ENCODE measurements around the gene COL4A5.

DNA sequence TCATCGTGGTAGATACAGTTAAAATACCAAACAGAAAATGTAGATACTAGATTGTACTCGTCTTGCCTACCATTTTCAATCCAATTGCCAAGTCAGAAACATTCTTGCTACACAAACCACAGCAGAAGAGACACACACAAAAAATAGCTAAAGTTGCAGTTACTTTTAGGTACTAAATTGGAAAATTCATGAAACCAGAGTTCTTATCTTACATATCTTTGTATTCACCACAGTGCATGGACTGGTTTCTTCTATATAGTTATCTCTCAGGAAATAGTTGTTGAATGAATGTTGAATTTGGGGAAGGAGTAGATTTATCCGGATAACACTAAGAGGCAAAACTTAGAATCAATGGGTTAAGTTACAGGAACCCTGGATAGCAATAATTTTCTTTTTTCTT lies 14.2 kb downstream of the COL4A5 start:
- TF ChIP-seq GATA2 (IDR thresholded peaks at IDR 0.05; ENCODE audit: low read depth, low read length) (no peak), GATA3 (IDR thresholded peaks at IDR 0.05; ENCODE audit: low read depth, low read length) (no peak)
